T follicular helper cell (primary cell): ENCODE data around the gene WIF1.

Source experiments
- DNase-seq: peaks from one replicate; pipeline ENCODE4 v3.0.0-alpha.2; 2020; ENCODE audit warnings: low read depth
- total RNA-seq, 2 experiments: gene quantifications; one replicate each; lab custom pipeline; 2026; lab: John Stamatoyannopoulos, UW

WIF1 gene, protein sequence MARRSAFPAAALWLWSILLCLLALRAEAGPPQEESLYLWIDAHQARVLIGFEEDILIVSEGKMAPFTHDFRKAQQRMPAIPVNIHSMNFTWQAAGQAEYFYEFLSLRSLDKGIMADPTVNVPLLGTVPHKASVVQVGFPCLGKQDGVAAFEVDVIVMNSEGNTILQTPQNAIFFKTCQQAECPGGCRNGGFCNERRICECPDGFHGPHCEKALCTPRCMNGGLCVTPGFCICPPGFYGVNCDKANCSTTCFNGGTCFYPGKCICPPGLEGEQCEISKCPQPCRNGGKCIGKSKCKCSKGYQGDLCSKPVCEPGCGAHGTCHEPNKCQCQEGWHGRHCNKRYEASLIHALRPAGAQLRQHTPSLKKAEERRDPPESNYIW
- 0 reads per million in 2 experiments for total RNA-seq

- DNase-seq: no peak
These were observed at the start of gene WIF1 for GRCh38 chr12:65121049-65121955. Gene WIF1 (minus strand): TSS chr12:65121305. CDS start chr12:65121191, 114 bp downstream.

- DNase-seq: peak; percentile 64
These were observed 49.2 kb upstream of the WIF1 start for GRCh38 chr12:65170209-65170881.

DNA sequence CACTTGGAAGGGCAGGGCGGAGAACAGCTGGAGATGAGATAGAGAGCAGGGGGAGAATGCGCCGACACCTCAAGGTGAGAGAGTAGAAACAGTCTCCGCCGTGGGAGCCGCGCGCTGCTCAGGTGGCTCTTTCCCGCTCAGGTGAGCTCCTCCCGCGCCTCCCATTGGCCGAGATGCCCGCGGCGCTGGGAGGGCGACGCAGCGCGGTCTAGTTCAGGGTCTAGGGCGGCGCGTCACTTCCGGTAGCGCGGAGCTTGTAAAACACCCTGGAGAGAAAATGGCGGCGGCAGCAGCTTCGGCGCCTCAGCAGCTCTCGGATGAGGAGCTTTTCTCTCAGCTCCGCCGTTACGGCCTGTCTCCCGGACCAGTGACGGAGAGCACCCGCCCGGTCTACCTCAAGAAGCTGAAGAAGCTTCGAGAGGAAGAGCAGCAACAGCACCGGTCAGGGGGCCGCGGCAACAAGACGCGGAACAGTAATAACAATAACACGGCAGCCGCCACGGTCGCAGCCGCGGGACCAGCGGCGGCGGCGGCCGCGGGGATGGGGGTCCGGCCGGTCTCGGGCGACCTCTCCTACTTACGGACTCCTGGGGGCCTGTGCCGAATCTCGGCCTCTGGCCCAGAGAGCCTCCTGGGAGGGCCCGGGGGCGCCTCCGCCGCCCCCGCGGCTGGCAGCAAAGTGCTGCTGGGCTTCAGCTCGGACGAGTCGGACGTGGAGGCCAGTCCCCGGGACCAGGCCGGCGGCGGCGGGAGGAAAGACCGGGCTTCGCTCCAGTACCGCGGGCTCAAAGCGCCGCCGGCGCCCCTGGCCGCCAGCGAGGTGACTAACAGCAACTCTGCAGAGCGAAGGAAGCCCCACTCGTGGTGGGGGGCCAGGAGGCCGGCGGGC is 48.5 kb upstream of the WIF1 start, which contains the start of gene LEMD3:
LEMD3 (plus strand) TSS at position 264 of the 889 bp plus-strand sequence; CDS start at position 278, 14 bp downstream.
- peak; percentile 94 for DNase-seq

- no peak for DNase-seq
These were observed 47.7 kb upstream of the WIF1 start for GRCh38 chr12:65168681-65169319.

DNA sequence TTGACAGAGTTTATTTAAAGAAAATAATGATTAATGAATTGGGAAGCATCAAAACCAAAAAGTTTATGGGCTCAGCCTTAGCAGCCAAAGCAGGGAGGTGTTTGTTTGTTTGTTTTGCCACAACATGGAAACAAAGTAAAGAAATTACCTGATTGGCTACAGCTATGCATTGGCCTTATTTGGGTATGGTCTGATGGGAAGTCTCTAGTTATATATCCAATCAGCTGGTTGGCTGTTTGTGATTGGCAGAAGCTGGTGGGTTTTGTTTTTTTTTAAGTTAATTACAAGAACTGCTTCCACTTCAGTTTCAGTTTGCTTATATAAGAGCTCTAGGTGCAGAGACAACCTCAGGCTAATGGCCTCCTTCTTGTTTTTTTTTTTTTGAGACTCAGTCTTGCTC is 43.7 kb upstream of the WIF1 start:
- no peak for DNase-seq

- DNase-seq: no peak
These were observed 43.1 kb upstream of the WIF1 start for GRCh38 chr12:65164244-65164643.

DNA sequence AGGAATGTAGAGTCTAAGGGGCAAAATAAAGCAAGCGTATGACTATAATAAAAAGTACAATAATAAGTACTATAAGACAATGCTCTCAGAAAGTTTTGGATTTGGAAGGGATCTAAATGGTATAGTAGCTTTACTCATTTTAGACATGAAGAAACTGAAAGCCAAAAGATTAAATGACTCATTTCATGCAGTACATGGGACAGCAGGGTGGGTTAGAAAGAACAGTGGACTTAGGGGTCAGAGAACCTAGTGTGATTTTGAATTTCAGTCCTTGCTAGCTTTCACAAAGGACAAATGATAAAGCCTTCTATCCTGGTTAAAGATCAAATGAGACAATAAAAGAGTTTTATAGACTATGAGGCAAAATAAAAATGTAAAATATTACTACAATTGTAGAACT is 41.5 kb upstream of the WIF1 start:
- DNase-seq: no peak

DNA sequence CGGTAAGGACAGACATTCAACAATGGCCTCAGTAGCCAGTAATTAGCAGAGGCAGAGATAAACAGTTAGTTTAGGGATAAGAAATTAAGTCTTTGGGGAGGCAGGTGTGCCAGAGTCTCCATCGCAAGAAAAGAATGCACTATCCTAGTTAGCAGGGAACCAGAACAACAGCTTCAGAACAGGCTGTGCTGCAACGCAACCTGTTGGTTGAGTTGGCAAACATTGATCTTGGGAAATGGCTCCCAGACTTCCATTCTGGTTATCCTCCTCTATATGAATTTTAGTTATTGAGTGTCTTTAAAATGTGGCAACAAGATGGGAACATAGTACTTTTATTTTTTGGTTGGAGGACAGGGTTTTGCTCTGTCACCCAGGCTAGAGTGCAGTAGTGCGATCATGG is 36.0 kb upstream of the WIF1 start:
- no peak for DNase-seq

GRCh38 chr12:65156366-65156841 is 35.3 kb upstream of the WIF1 start:
- DNase-seq: no peak

DNA sequence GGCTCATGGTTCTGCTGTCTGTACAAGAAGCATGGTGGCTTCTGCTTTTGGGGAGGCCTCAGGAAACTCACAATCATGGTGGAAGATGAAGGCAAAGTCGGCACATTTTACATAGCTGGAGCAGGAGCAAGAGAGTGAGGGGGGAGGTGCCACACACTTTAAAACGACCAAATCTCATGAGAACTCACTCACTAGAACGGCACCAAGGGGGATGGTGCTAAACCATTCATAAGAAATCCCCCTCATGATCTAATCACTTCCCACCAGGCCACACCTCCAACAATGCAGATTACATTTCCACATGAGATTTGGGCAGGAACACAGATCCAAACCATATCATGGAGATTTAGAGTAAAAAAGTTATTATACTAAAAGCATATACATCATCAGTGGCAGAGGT is 34.7 kb upstream of the WIF1 start:
- no peak for DNase-seq

DNA sequence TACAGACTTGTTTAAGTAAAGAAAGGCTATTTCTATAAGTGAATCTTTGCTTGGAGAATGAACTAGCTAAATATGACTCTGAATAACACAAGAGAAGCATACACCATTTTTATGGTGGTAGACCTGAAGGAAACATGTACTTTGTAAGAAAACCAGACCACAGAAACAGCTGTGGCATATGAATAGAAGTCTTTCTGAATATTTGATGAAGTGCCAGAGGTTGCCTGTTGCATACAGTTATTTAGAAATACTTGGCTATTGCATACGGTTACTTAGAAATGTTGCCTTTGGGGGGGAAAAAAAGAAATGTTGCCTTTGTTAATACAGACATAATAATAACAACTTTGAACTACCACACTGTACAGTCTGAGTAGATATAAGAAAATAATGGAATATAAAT is 31.5 kb upstream of the WIF1 start:
- no peak for DNase-seq

- no peak for DNase-seq
These were observed 30.9 kb upstream of the WIF1 start for GRCh38 chr12:65152012-65152411.

GRCh38 chr12:65147312-65147905 is 26.3 kb upstream of the WIF1 start:
- no peak for DNase-seq

GRCh38 chr12:65140738-65141137 is 19.6 kb upstream of the WIF1 start:
- no peak for DNase-seq

DNA sequence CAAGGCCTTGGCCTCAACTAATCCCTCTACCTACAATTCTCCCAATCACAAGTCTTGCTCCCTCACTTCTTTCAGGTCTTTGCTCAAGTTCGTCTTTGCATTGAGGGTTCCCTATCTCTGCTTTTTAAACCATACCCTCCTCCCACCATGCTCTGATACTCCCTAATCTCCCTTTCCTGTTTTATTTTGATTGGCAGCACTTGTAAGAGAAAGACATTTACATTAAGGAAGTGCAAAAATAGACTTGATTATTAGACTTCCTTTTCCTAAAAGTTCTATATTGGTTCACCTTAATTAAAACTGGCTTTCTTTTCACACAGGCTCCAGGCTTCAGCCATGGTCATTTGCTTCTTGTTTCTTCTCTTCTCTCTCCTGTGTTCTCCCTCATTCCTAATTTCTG is 18.3 kb upstream of the WIF1 start:
- no peak for DNase-seq

- DNase-seq: no peak
These were observed 12.8 kb upstream of the WIF1 start for GRCh38 chr12:65133879-65134278.

GRCh38 chr12:65126482-65126881 is 5.4 kb upstream of the WIF1 start:
- DNase-seq: no peak

- DNase-seq: no peak
These were observed 4.9 kb upstream of the WIF1 start for GRCh38 chr12:65125975-65126374.

GRCh38 chr12:65125247-65125646 is 4.1 kb upstream of the WIF1 start:
- no peak for DNase-seq

DNA sequence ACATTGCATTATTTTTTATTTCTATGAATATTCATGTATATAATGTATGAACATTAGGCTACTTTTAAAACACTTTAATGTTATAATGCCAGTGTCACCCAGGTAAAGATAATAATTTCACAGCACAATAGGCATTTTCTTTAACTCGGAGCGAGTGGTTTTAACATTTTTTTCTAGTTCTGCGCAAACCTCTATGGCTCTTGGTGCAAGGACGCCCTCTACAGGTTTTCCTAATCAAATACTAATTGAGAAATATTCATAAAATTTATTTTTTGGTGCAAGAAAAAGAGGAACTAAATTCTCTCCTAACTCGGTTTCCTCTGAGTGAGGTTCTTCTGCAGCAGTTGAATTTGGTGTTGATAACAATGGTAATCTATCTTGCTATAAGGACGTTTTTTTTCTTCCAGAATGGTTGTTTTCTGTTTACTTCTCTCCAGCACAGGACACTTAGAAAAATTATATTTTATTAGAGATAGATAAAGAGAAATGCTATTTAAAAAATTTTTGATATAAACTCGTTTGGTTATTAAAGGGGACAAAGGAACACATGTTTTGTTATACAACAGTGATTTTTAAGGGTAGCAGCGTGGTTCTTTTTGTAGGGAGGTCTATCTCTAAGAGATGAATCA is 2.4 kb upstream of the WIF1 start:
- DNase-seq: no peak
